ENCODE data around the gene NSUN5.

- TF ChIP-seq CTCF (conservative IDR thresholded peaks at IDR 0.05; ENCODE audit: low read length) (no peak), EZH2phosphoT487 (IDR thresholded peaks at IDR 0.05; ENCODE audit: borderline replicate concordance, low read depth, low read length) (no peak)
These were observed 4.9 kb upstream of the NSUN5 start for GRCh38 chr7:73313521-73313906.
